Hepatocyte (in vitro differentiated cells): ENCODE measurements around the gene YIPF4. TPM values are rescaled to one million over a fixed set of nuclear protein-coding genes. Genes with fewer than 3 reads are reported as not detected.

Source experiments
- DNase-seq: peaks from one replicate; pipeline ENCODE4 v3.0.0-alpha.2; 2016; ENCODE audit warnings: low spot score
- H2AFZ ChIP-seq: fragments of 200-600 bp; sonication (generic); 2 replicates; pipeline ENCODE4 v1.6.0; 2016; ENCODE audit warnings: antibody characterized with exemption, mild to moderate bottlenecking
- H3K27ac ChIP-seq: fragments of 200-600 bp; sonication (generic); 2 replicates; pipeline ENCODE4 v1.5.1; 2016; ENCODE audit warnings: mild to moderate bottlenecking
- H3K27me3 ChIP-seq: fragments of 200-600 bp; sonication (generic); 2 replicates; pipeline ENCODE4 v1.6.1; 2016
- H3K36me3 ChIP-seq: fragments of 200-600 bp; sonication (generic); replicated peaks from 2 replicates; pipeline ENCODE4 v1.5.1; 2016; ENCODE audit warnings: low read depth; ENCODE audit not compliant: insufficient read depth
- H3K4me1 ChIP-seq: fragments of 200-600 bp; sonication (generic); 2 replicates; pipeline ENCODE4 v1.5.1; 2016; ENCODE audit warnings: mild to moderate bottlenecking, moderate library complexity; ENCODE audit not compliant: insufficient read depth
- H3K4me2 ChIP-seq: fragments of 200-600 bp; sonication (generic); 2 replicates; pipeline ENCODE4 v1.6.0; 2016
- H3K4me3 ChIP-seq: fragments of 200-600 bp; sonication (generic); 2 replicates; pipeline ENCODE4 v1.5.1; 2016; ENCODE audit warnings: mild to moderate bottlenecking
- H3K79me2 ChIP-seq: fragments of 200-600 bp; sonication (generic); 2 replicates; pipeline ENCODE4 v1.6.0; 2017; ENCODE audit warnings: mild to moderate bottlenecking
- H3K9me2 ChIP-seq: fragments of 200-600 bp; sonication (generic); replicated peaks from 2 replicates; pipeline ENCODE4 v1.6.0; 2017; ENCODE audit warnings: mild to moderate bottlenecking; ENCODE audit not compliant: insufficient read depth
- H3K9me3 ChIP-seq: fragments of 200-600 bp; sonication (generic); 2 replicates; pipeline ENCODE4 v1.5.1; 2016; ENCODE audit warnings: low read depth, mild to moderate bottlenecking
- H4K20me1 ChIP-seq: fragments of 200-600 bp; sonication (generic); 2 replicates; pipeline ENCODE4 v1.6.0; 2016; ENCODE audit warnings: mild to moderate bottlenecking; ENCODE audit not compliant: insufficient read depth, poor library complexity, severe bottlenecking
- CTCF ChIP-seq: fragments of 200-600 bp; sonication (generic); IDR thresholded peaks from 2 replicates; pipeline ENCODE4 v1.5.1; 2016; ENCODE audit warnings: antibody characterized with exemption, mild to moderate bottlenecking; ENCODE audit not compliant: poor library complexity
- EZH2 ChIP-seq: fragments of 200-600 bp; sonication (generic); IDR thresholded peaks from 2 replicates; pipeline ENCODE4 v1.6.1; 2016; ENCODE audit warnings: antibody characterized with exemption, mild to moderate bottlenecking, borderline replicate concordance
- EZH2phosphoT487 ChIP-seq: fragments of 200-600 bp; sonication (generic); IDR thresholded peaks from one replicate; pipeline ENCODE4 v1.6.1; 2018; ENCODE audit warnings: antibody characterized with exemption, mild to moderate bottlenecking, low read depth, moderate library complexity; ENCODE audit not compliant: unreplicated experiment, severe bottlenecking
- WGBS: methylation state at CpG from one replicate; pipeline ENCODE4 v1.1.6; 2016; ENCODE audit warnings: low lambda C conversion rate; ENCODE audit errors: missing lambda C conversion rate; 5-methylcytosine and 5-hydroxymethylcytosine counted together
- polyA plus RNA-seq: library from polyadenylated mRNA; unstranded; fragments of >200 nt; fragmentation: Nextera tagmentation; extraction: Ambion mirVana; gene quantifications from 2 replicates; pipeline ENCODE4 v1.2.1, GENCODE V29; 2016
- total RNA-seq: library from RNA; depleted of rRNA; stranded (reverse); fragments of >200 nt; gene quantifications from 2 replicates; pipeline ENCODE4 v1.2.3, GENCODE V29; 2014

YIPF4 gene
- total and polyA plus RNA-seq, 2 experiments from 2014 or later, result 48.6 to 67.2 TPM

- no peak for TF ChIP-seq EZH2phosphoT487
- no peak for TF ChIP-seq EZH2
- TF ChIP-seq CTCF, result no peak
- Histone ChIP-seq H3K79me2 (no peaks in the 10 kb centered on the region), H3K27ac (no peak overlapping the region), H2AFZ (no peak overlapping the region), H3K4me2 (no peak overlapping the region), H3K36me3 (no peaks in the 10 kb centered on the region), H3K4me3 (no peak overlapping the region), H3K4me1 (no peaks in the 10 kb centered on the region), H3K9me3 (no peaks in the 10 kb centered on the region), H3K9me2 (no peaks in the 10 kb centered on the region), H4K20me1 (no peaks in the 10 kb centered on the region), H3K27me3 (no peaks in the 10 kb centered on the region)
- no peak for DNase-seq
- 83% methylated on average over 10 of the region's 10 CpGs for WGBS
These were observed 27.4 kb upstream of the YIPF4 start for GRCh38 chr2:32250290-32250689.

- no peaks in the 10 kb centered on the region for H3K9me3 ChIP-seq
- DNase-seq, result no peak
- no peaks in the 10 kb centered on the region for H3K79me2 ChIP-seq
- H3K4me1 ChIP-seq, result no peaks in the 10 kb centered on the region
- no peaks in the 10 kb centered on the region for H3K36me3 ChIP-seq
- 86% methylated on average over 13 of the region's 13 CpGs for WGBS
- no peaks in the 10 kb centered on the region for H3K27me3 ChIP-seq
- H3K27ac ChIP-seq, result no peak overlapping the region
- no peaks in the 10 kb centered on the region for H3K9me2 ChIP-seq
- no peak for TF ChIP-seq EZH2
- TF ChIP-seq EZH2phosphoT487, result no peak
- no peak for TF ChIP-seq CTCF
- no peak overlapping the region for H3K4me2 ChIP-seq
- no peak overlapping the region for H2AFZ ChIP-seq
- no peak overlapping the region for H3K4me3 ChIP-seq
- H4K20me1 ChIP-seq, result no peaks in the 10 kb centered on the region
These were observed 19.5 kb upstream of the YIPF4 start for GRCh38 chr2:32258242-32258641.

- Histone ChIP-seq H3K27me3 (no peaks in the 10 kb centered on the region), H3K9me2 (no peaks in the 10 kb centered on the region), H2AFZ (no peak overlapping the region), H3K4me3 (no peak overlapping the region), H3K79me2 (no peaks in the 10 kb centered on the region), H3K4me2 (no peak overlapping the region), H3K9me3 (no peaks in the 10 kb centered on the region), H4K20me1 (no peaks in the 10 kb centered on the region), H3K4me1 (no peaks in the 10 kb centered on the region), H3K36me3 (no peaks in the 10 kb centered on the region), H3K27ac (no peak overlapping the region)
- TF ChIP-seq CTCF, result no peak
- no peak for TF ChIP-seq EZH2
- no peak for TF ChIP-seq EZH2phosphoT487
- 84% methylated on average over 2 of the region's 2 CpGs for WGBS
- DNase-seq, result no peak
These were observed 17.3 kb upstream of the YIPF4 start for GRCh38 chr2:32260376-32260775.

- no peaks in the 10 kb centered on the region for H4K20me1 ChIP-seq
- no peaks in the 10 kb centered on the region for H3K9me2 ChIP-seq
- H3K4me3 ChIP-seq, result no peak overlapping the region
- H3K79me2 ChIP-seq, result no peaks in the 10 kb centered on the region
- no peak overlapping the region for H3K4me2 ChIP-seq
- no peaks in the 10 kb centered on the region for H3K9me3 ChIP-seq
- H2AFZ ChIP-seq, result no peak overlapping the region
- DNase-seq, result no peak
- TF ChIP-seq EZH2 (no peak), EZH2phosphoT487 (no peak), CTCF (no peak)
- no peaks in the 10 kb centered on the region for H3K36me3 ChIP-seq
- WGBS, result 90% methylated on average over 3 of the region's 3 CpGs
- H3K4me1 ChIP-seq, result no peaks in the 10 kb centered on the region
- H3K27ac ChIP-seq, result no peak overlapping the region
- H3K27me3 ChIP-seq, result no peaks in the 10 kb centered on the region
These were observed 15.6 kb upstream of the YIPF4 start for GRCh38 chr2:32262105-32262504.
